Activated B cell treated with CpG ODN at 0.5 μM for 24 hours (primary cell): ENCODE results near the gene ACTN1. TPM values are rescaled to one million over a fixed set of nuclear protein-coding genes. Genes with fewer than 3 reads are reported as not detected.

Source experiments
- ATAC-seq: fragments of 200-7000 bp; cut with Tn5 transposase; one replicate; pipeline ENCODE4 v1.10.0; 2021; ENCODE audit warnings: low read depth, mild to moderate bottlenecking, moderate library complexity
- CTCF ChIA-PET: fragments of 350-600 bp; sonication (Branson Sonifier 250); formaldehyde crosslinking; loops from one replicate; lab custom pipeline; 2021; ENCODE audit warnings: antibody characterized with exemption; lab: Charles Lee
- POLR2A ChIA-PET: fragments of 350-600 bp; sonication (Branson Sonifier 250); formaldehyde crosslinking; loops from one replicate; lab custom pipeline; 2021; ENCODE audit warnings: antibody characterized with exemption; lab: Charles Lee
- DNase-seq: peaks from one replicate; pipeline ENCODE4 v3.0.0; 2022
- H3K27ac Mint-ChIP-seq: one replicate; pipeline ENCODE4 v1.8.0; 2020; ENCODE audit warnings: mixed read lengths
- H3K27me3 Mint-ChIP-seq: one replicate; pipeline ENCODE4 v1.8.0; 2021; ENCODE audit warnings: mixed read lengths
- H3K36me3 Mint-ChIP-seq: one replicate; pipeline ENCODE4 v1.8.0; 2021; ENCODE audit warnings: low read depth, mixed read lengths
- H3K4me1 Mint-ChIP-seq: one replicate; pipeline ENCODE4 v1.8.0; 2021; ENCODE audit warnings: mixed read lengths
- H3K4me3 Mint-ChIP-seq: one replicate; pipeline ENCODE4 v1.8.0; 2020; ENCODE audit warnings: mild to moderate bottlenecking, mixed read lengths
- H3K9me3 Mint-ChIP-seq: one replicate; pipeline ENCODE4 v1.8.0; 2020; ENCODE audit warnings: mixed read lengths
- CTCF ChIP-seq: fragments of 200-600 bp; IDR thresholded peaks from one replicate; pipeline ENCODE4 v1.8.0; 2022; ENCODE audit warnings: antibody characterized with exemption, mild to moderate bottlenecking
- intact Hi-C: fragments of 100-400 bp; cut with micrococcal nuclease; formaldehyde crosslinking; loops from one replicate; pipeline ENCODE4 v1.15.1; 2024
- total RNA-seq: library from RNA; stranded (reverse); gene quantifications from 2 replicates; pipeline ENCODE4 v1.2.3, GENCODE V29; 2022

Gene ACTN1
- total RNA-seq, 1 donor from 2014 or later: 0.22 TPM

GRCh38 chr14:68842298-68842697, 136.8 kb downstream of the ACTN1 start:
- POLR2A ChIA-PET: interaction anchor here (0.6 to 1.0 kb wide), 2 partner anchors 25 to 44 kb away, joined by 3 read pairs; no protein-coding TSS in a partner anchor
- no peak overlapping the region for H3K27ac Mint-ChIP-seq
- no peak overlapping the region for H3K4me3 Mint-ChIP-seq
- TF ChIP-seq CTCF: no peak
- intact Hi-C loops: no loop called here
- CTCF ChIA-PET: interaction anchor here (1.1 to 2.8 kb wide), 4 partner anchors 18 to 959 kb away, joined by 3 to 26 read pairs (median 10); no protein-coding TSS in a partner anchor
- peaks cover 4% of the 10 kb centered on the region for H3K27me3 Mint-ChIP-seq
- DNase-seq (no peak), ATAC-seq (no peak)
- no peaks in the 10 kb centered on the region for H3K36me3 Mint-ChIP-seq
- H3K9me3 Mint-ChIP-seq: peaks cover 4% of the 10 kb centered on the region
- peaks cover 15% of the 10 kb centered on the region for H3K4me1 Mint-ChIP-seq

GRCh38 chr14:68841016-68841809, 137.9 kb downstream of the ACTN1 start:
- no peak for ATAC-seq
- peaks cover 2% of the 10 kb centered on the region for H3K36me3 Mint-ChIP-seq
- H3K27ac Mint-ChIP-seq: no peak overlapping the region
- H3K27me3 Mint-ChIP-seq: peaks cover 4% of the 10 kb centered on the region
- peaks cover 15% of the 10 kb centered on the region for H3K4me1 Mint-ChIP-seq
- no peak for TF ChIP-seq CTCF
- DNase-seq: no peak
- POLR2A ChIA-PET: interaction anchor here (0.7 kb wide), 1 partner anchor 310 kb away, joined by 6 read pairs; no protein-coding TSS in a partner anchor
- intact Hi-C loops: no loop called here
- peaks cover 10% of the 10 kb centered on the region for H3K9me3 Mint-ChIP-seq
- no peak overlapping the region for H3K4me3 Mint-ChIP-seq
- CTCF ChIA-PET: no interaction called here

DNA sequence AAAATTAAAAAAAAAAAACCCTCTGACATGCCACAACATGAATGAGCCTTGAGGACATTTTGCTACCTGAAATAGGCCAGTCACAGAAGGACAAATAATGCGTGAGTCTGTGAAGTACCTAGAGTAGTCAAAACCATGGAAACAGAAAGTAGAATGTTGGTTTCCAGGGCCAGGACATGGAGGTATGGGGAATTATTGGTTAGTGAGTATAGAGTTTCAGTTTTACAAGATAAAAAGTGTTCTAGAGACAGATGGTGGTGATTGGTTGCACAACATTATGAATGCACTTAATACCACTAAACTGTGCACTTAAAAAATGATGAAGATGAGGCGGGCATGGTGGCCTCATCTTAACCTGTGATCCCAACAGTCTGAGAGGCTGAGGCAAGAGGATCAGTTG, 138.6 kb downstream of the ACTN1 start:
- Mint-ChIP-seq H3K9me3 (peaks cover 18% of the 10 kb centered on the region), H3K4me3 (no peak overlapping the region), H3K36me3 (peaks cover 5% of the 10 kb centered on the region), H3K27ac (no peak overlapping the region), H3K4me1 (peaks cover 20% of the 10 kb centered on the region), H3K27me3 (peaks cover 4% of the 10 kb centered on the region)
- ChIA-PET POLR2A (interaction anchor here (0.7 kb wide), 1 partner anchor 310 kb away, joined by 6 read pairs; no protein-coding TSS in a partner anchor), CTCF (no interaction called here)
- no peak for DNase-seq
- no peak for ATAC-seq
- intact Hi-C loops: no loop called here
- TF ChIP-seq CTCF: no peak

DNA sequence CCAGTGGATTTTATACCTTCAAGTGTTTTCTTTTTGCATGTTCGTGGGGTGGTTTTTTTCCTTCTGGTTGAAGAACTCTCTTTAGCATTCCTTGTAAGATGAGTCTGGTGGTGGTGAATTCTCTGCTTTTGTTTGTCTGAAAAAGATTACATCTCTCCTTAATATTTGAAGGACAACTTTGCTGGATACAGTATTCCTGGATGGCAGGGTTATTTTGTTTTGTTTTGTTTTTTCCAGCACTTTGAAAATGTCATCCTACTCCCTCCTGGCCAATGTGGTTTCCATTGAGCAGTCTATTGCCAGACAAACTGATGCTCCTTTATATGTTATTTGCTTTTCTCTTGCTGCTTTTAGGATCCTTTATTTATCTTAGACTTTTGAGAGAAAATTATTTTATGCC, 143.0 kb downstream of the ACTN1 start:
- no peaks in the 10 kb centered on the region for H3K27me3 Mint-ChIP-seq
- ChIA-PET CTCF (no interaction called here), POLR2A (no interaction called here)
- intact Hi-C loops: no loop called here
- peaks cover 5% of the 10 kb centered on the region for H3K36me3 Mint-ChIP-seq
- ATAC-seq (no peak), DNase-seq (no peak)
- H3K4me3 Mint-ChIP-seq: no peak overlapping the region
- H3K9me3 Mint-ChIP-seq: peaks cover 21% of the 10 kb centered on the region
- no peak overlapping the region for H3K27ac Mint-ChIP-seq
- no peak for TF ChIP-seq CTCF
- peaks cover 21% of the 10 kb centered on the region for H3K4me1 Mint-ChIP-seq

DNA sequence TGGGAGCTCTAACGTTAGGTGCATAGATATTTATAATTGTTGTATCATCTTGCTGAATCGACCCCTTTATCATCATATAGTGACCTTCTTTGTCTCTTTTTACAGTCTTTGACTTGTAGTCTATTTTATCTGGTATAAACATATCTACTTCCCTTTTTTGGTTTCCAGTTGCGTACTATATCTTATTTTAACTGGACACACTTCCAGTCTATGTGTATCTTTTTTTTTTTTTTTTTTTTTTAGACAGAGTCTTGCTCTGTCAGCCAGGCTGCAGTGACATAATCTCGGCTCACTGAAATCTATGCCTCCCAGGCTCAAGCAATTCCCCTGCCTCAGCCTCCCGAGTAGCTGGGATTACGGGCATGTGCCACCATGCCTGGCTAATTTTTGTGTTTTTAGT, 144.3 kb downstream of the ACTN1 start:
- H3K36me3 Mint-ChIP-seq: peaks cover 5% of the 10 kb centered on the region
- intact Hi-C loops: no loop called here
- no peak overlapping the region for H3K27ac Mint-ChIP-seq
- DNase-seq: no peak
- ChIA-PET POLR2A (interaction anchor here (0.6 to 1.1 kb wide), 3 partner anchors 39 to 550 kb away, joined by 4 to 7 read pairs (median 5); partner anchors contain the start of gene ZFP36L1), CTCF (interaction anchor here (1.0 to 1.3 kb wide), 3 partner anchors 10 to 28 kb away, joined by 3 read pairs; no protein-coding TSS in a partner anchor)
- ATAC-seq: peak; percentile 67
- peaks cover 21% of the 10 kb centered on the region for H3K9me3 Mint-ChIP-seq
- peaks cover 18% of the 10 kb centered on the region for H3K4me1 Mint-ChIP-seq
- no peak overlapping the region for H3K4me3 Mint-ChIP-seq
- no peaks in the 10 kb centered on the region for H3K27me3 Mint-ChIP-seq
- TF ChIP-seq CTCF: no peak
